ACC112 (cell line): Measurements from ENCODE around the gene PRKG1.
A peak's percentile ranks its signal among the peaks of the same experiment; 100 is the strongest.
"Not testable (repeated sequence)": the region's sequence is repeated elsewhere in the genome, so short reads cannot be mapped to it uniquely, and the experiment has no call there.

Experiments
- H2AFZ ChIP-seq: fragments of 200-600 bp; sonication (generic); one replicate; pipeline ENCODE4 v1.6.0; 2017; ENCODE audit warnings: antibody characterized with exemption, low read length; ENCODE audit not compliant: unreplicated experiment
- H3K27ac ChIP-seq: fragments of 200-600 bp; sonication (generic); 2 replicates; pipeline ENCODE4 v1.5.1; 2014; ENCODE audit warnings: low read depth, mild to moderate bottlenecking, antibody characterized with exemption, low read length, moderate library complexity
- H3K27me3 ChIP-seq: fragments of 200-600 bp; sonication (generic); 2 replicates; pipeline ENCODE4 v1.6.1; 2014; ENCODE audit warnings: mild to moderate bottlenecking, antibody characterized with exemption, low read length, moderate library complexity, mixed read lengths; ENCODE audit not compliant: insufficient read depth
- H3K36me3 ChIP-seq: fragments of 200-600 bp; sonication (generic); 2 replicates; pipeline ENCODE4 v1.6.1; 2016; ENCODE audit warnings: mild to moderate bottlenecking, antibody characterized with exemption, low read length, moderate library complexity, mixed read lengths; ENCODE audit not compliant: insufficient read depth
- H3K4me1 ChIP-seq: fragments of 200-600 bp; sonication (generic); one replicate; pipeline ENCODE4 v1.6.1; 2016; ENCODE audit warnings: low read length, mixed read lengths; ENCODE audit not compliant: insufficient read depth, unreplicated experiment, control insufficient read depth
- H3K4me3 ChIP-seq: fragments of 200-600 bp; sonication (generic); 2 replicates; pipeline ENCODE4 v1.5.1; 2014; ENCODE audit warnings: mild to moderate bottlenecking, low read depth, low read length
- H3K79me2 ChIP-seq: fragments of 200-600 bp; sonication (generic); one replicate; pipeline ENCODE4 v1.6.0; 2016; ENCODE audit warnings: low read length; ENCODE audit not compliant: control insufficient read depth, unreplicated experiment, insufficient read depth

The PRKG1 gene

GRCh38 chr10:51369903-51370302, 295.6 kb downstream of the PRKG1 start:
- no peaks in the 10 kb centered on the region for H3K36me3 ChIP-seq
- H3K27ac ChIP-seq, result peak overlapping the region; percentile 42
- no peaks in the 10 kb centered on the region for H3K79me2 ChIP-seq

GRCh38 chr10:51371743-51372142, 297.5 kb downstream of the PRKG1 start:
- no peaks in the 10 kb centered on the region for H3K36me3 ChIP-seq
- H3K79me2 ChIP-seq, result no peaks in the 10 kb centered on the region
- H3K4me1 ChIP-seq, result peaks cover 10% of the 10 kb centered on the region
- H2AFZ ChIP-seq, result no peak overlapping the region
- H3K27ac ChIP-seq, result no peak overlapping the region
- no peak overlapping the region for H3K4me3 ChIP-seq
- H3K27me3 ChIP-seq, result no peaks in the 10 kb centered on the region

More at GRCh38 chr10:51369903-51370302, 295.6 kb downstream of the PRKG1 start:
- peaks cover 10% of the 10 kb centered on the region for H3K4me1 ChIP-seq
- H3K27me3 ChIP-seq, result no peaks in the 10 kb centered on the region
- H2AFZ ChIP-seq, result no peak overlapping the region
- H3K4me3 ChIP-seq, result no peak overlapping the region

- peaks cover 20% of the 10 kb centered on the region for H3K4me1 ChIP-seq
- no peaks in the 10 kb centered on the region for H3K36me3 ChIP-seq
- no peaks in the 10 kb centered on the region for H3K79me2 ChIP-seq
- H3K4me3 ChIP-seq, result no peak overlapping the region
- H3K27ac ChIP-seq, result no peak overlapping the region
- no peak overlapping the region for H2AFZ ChIP-seq
- H3K27me3 ChIP-seq, result no peaks in the 10 kb centered on the region
Measured at GRCh38 chr10:51375790-51376189, 301.5 kb downstream of the PRKG1 start.

DNA sequence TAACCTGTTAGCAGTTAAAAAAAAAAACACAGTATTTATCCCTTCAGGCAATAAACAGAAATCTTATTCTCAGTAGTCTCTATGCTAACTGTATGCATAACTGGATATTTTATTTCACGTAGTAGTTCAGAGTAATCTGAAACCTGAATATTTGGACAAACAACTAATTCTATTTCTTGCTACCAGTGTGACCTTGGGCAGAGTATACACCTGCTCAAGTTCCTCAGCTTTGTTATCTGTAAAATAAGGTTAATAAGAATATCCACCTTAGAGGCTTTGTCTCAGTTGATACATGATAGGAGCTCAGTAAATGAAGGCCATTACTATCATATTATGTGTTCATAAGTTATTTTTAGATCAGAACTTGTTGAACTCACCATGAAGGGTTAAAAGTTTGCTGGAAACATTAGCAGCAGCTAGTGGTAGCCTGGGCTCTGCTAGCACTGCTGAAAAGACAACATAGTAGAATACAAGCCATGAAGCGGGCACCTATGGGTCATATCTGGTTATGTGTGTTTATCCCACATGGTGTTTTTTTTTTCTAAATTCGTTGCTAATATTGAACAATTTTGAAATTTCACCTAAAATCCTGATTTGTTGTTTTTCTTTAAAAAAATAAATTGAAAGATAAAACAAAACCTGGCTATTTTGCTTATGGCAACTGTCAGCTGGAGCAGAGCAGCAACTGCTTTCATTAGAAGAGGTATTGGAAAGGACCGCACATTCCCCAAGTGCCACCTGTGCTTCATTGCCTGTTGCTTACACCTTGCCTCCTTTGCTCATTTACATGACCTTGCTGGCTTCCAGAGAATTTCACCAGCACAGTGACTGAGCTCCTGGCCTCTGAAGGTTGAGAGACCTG, 303.0 kb downstream of the PRKG1 start:
- H3K79me2 ChIP-seq, result no peaks in the 10 kb centered on the region
- no peak overlapping the region for H3K4me3 ChIP-seq
- H3K4me1 ChIP-seq, result peaks cover 21% of the 10 kb centered on the region
- no peaks in the 10 kb centered on the region for H3K36me3 ChIP-seq
- H3K27me3 ChIP-seq, result no peaks in the 10 kb centered on the region
- H3K27ac ChIP-seq, result no peak overlapping the region
- no peak overlapping the region for H2AFZ ChIP-seq

GRCh38 chr10:51377932-51378599, 303.8 kb downstream of the PRKG1 start:
- Histone ChIP-seq H3K27me3 (no peaks in the 10 kb centered on the region), H3K79me2 (no peaks in the 10 kb centered on the region), H3K36me3 (no peaks in the 10 kb centered on the region), H3K4me3 (no peak overlapping the region), H2AFZ (no peak overlapping the region), H3K27ac (no peak overlapping the region), H3K4me1 (peaks cover 26% of the 10 kb centered on the region)

DNA sequence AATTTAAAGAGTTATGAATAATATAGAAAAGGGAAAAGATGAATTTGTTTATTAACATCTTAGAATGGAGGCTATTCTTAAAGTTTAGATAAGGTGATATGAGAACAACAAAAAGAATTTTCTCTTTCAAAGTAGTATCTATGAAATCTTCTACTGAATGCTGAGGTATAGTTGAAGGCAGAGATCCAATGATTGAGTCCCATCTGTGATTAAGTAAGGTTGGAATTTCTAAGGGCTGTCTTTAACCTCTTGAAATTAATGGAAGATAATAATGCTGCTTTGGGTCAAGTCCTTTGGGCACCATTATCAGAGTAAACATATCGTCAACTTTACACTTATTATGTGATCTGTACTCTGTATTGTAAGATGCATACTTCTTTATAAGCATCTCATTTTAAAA, 307.9 kb downstream of the PRKG1 start:
- no peak overlapping the region for H3K4me3 ChIP-seq
- H3K4me1 ChIP-seq, result peaks cover 33% of the 10 kb centered on the region
- H3K79me2 ChIP-seq, result no peaks in the 10 kb centered on the region
- no peaks in the 10 kb centered on the region for H3K36me3 ChIP-seq
- H2AFZ ChIP-seq, result no peak overlapping the region
- H3K27me3 ChIP-seq, result no peaks in the 10 kb centered on the region
- peak overlapping the region; percentile 85 for H3K27ac ChIP-seq

- Histone ChIP-seq H3K27me3 (no peaks in the 10 kb centered on the region), H3K79me2 (no peaks in the 10 kb centered on the region), H3K27ac (no peak overlapping the region), H3K36me3 (no peaks in the 10 kb centered on the region), H3K4me3 (no peak overlapping the region), H3K4me1 (peaks cover 23% of the 10 kb centered on the region), H2AFZ (no peak overlapping the region)
Measured at GRCh38 chr10:51384971-51385370, 310.7 kb downstream of the PRKG1 start.

- Histone ChIP-seq H3K27me3 (no peaks in the 10 kb centered on the region), H3K27ac (no peak overlapping the region), H3K4me3 (no peak overlapping the region), H2AFZ (no peak overlapping the region), H3K36me3 (no peaks in the 10 kb centered on the region), H3K4me1 (peaks cover 24% of the 10 kb centered on the region), H3K79me2 (no peaks in the 10 kb centered on the region)
Measured at GRCh38 chr10:51386248-51386885, 312.1 kb downstream of the PRKG1 start.

DNA sequence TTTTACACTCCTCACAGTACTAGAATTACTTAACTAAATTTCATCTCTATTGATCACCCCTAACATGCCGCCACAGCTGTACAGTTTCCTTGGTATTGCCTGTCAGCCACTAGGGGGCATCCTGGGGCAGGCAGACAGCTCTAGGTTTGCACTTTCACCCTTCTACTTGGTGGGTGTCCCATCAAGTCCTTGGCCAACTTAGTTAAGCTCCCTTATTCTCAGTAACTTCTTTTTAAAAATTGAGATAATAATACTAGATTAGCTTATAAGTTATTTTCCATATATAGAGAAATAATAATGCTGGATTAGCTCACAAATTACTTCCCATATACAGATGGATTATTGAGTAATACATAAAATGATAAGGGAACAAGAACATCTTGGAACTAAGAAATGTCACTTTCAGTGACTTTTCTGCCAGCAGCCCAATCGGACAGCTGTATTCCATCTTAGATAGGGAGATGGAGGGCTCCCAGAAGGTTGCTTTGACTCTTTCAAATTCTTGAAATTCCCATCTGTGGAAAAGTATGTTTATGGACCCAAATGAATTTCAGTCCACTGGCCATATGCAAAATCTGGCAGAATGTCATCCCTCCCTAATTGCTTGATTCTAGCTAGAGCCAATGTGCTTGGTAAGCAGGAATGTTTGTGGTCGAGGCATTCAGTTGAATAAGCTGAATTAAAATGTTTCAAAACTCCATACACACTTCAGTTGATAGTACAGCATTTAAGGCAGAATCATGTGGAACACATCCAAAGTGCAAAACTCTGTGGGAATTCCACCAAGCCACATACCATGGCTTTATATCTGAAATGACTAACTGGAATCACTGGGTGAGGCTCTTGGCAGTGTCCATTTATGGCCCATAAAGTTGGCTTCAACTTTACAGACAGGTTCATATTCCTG, 315.4 kb downstream of the PRKG1 start:
- H2AFZ ChIP-seq, result no peak overlapping the region
- H3K4me3 ChIP-seq, result no peak overlapping the region
- no peaks in the 10 kb centered on the region for H3K79me2 ChIP-seq
- H3K27me3 ChIP-seq, result no peaks in the 10 kb centered on the region
- no peaks in the 10 kb centered on the region for H3K36me3 ChIP-seq
- H3K4me1 ChIP-seq, result peaks cover 13% of the 10 kb centered on the region
- no peak overlapping the region for H3K27ac ChIP-seq

GRCh38 chr10:51393006-51393405, 318.7 kb downstream of the PRKG1 start:
- H3K4me1 ChIP-seq, result peaks cover 15% of the 10 kb centered on the region
- not testable (repeated sequence) for H3K27me3 ChIP-seq, H2AFZ ChIP-seq, H3K79me2 ChIP-seq, H3K27ac ChIP-seq, H3K4me3 ChIP-seq, H3K36me3 ChIP-seq
